Nucleus accumbens (tissue), 56 donors: Measurements from ENCODE around the gene MANEAL.
A peak's percentile ranks its signal among the peaks of the same experiment; 100 is the strongest.
"Not testable (repeated sequence)": the region's sequence is repeated elsewhere in the genome, so short reads cannot be mapped to it uniquely, and the experiment has no call there.

Experiments
- DNase-seq, 56 donors: peaks; one replicate each; lab custom pipeline; 2025; lab: John Stamatoyannopoulos, UW

MANEAL gene

GRCh38 chr1:37793773-37794371, at the start of gene MANEAL:
MANEAL (plus strand) TSS chr1:37793847; CDS start chr1:37794183, 336 bp downstream.
- peak in 31 of 56 donors; percentile 2 to 67 (median 30) for DNase-seq

GRCh38 chr1:37746806-37747205, 46.8 kb upstream of the MANEAL start:
- no peak for DNase-seq

- no peak for DNase-seq
Observed at GRCh38 chr1:37748565-37748964, 45.1 kb upstream of the MANEAL start.

GRCh38 chr1:37752213-37752582, 41.4 kb upstream of the MANEAL start:
- no peak for DNase-seq

- peak in 8 of 56 donors; percentile 18 to 64 (median 34) for DNase-seq
Observed at GRCh38 chr1:37752583-37753471, 40.8 kb upstream of the MANEAL start.

- no peak for DNase-seq
Observed at GRCh38 chr1:37753473-37754321, 40.0 kb upstream of the MANEAL start.

- peak in 2 of 56 donors; percentile 16 to 40 for DNase-seq
Observed at GRCh38 chr1:37755290-37755689, 38.4 kb upstream of the MANEAL start.

GRCh38 chr1:37755951-37756560, 37.6 kb upstream of the MANEAL start:
- no peak for DNase-seq

- peak in 1 of 56 donors; percentile 35 for DNase-seq
Observed at GRCh38 chr1:37759451-37759850, 34.2 kb upstream of the MANEAL start.

- no peak for DNase-seq
Observed at GRCh38 chr1:37761416-37762095, 32.1 kb upstream of the MANEAL start.

GRCh38 chr1:37762516-37762915, 31.1 kb upstream of the MANEAL start:
- DNase-seq, result no peak

GRCh38 chr1:37763791-37764413, 29.7 kb upstream of the MANEAL start:
- DNase-seq, result peak in 2 of 56 donors; percentile 7 to 13

- peak in 17 of 56 donors; percentile 9 to 55 (median 39) for DNase-seq
Observed at GRCh38 chr1:37764414-37764825, 29.2 kb upstream of the MANEAL start.

- peak in 41 of 56 donors; percentile 18 to 88 (median 56) for DNase-seq
Observed at GRCh38 chr1:37764888-37765441, 28.7 kb upstream of the MANEAL start, which contains the start of gene EPHA10. EPHA10 (minus strand) TSS chr1:37765120; CDS start chr1:37765066, 54 bp downstream.

- peak in 19 of 56 donors; percentile 11 to 52 (median 30) for DNase-seq
Observed at GRCh38 chr1:37765916-37766664, 27.6 kb upstream of the MANEAL start.

GRCh38 chr1:37767488-37767887, 26.2 kb upstream of the MANEAL start:
- no peak for DNase-seq

- DNase-seq, result not testable (repeated sequence)
Observed at GRCh38 chr1:37771440-37771839, 22.2 kb upstream of the MANEAL start.

- DNase-seq, result no peak
Observed at GRCh38 chr1:37776946-37777516, 16.6 kb upstream of the MANEAL start.
